Right lobe of liver (tissue), 6 donors: ENCODE measurements around the gene SCRN3. TPM values are rescaled to one million over a fixed set of nuclear protein-coding genes. Genes with fewer than 3 reads are reported as not detected.
A peak's percentile ranks its signal among the peaks of the same experiment; 100 is the strongest.
"Not testable (repeated sequence)": the region's sequence is repeated elsewhere in the genome, so short reads cannot be mapped to it uniquely, and the experiment has no call there.

Source experiments
- ATAC-seq, 4 donors: fragments of 200-7000 bp; cut with Tn5 transposase; one replicate each; pipeline ENCODE4 v1.9.1; 2020; ENCODE audit warnings: mild to moderate bottlenecking in 4 of 4, moderate library complexity in 4 of 4
- DNase-seq, 3 donors: peaks; one replicate each; pipeline ENCODE4 v3.0.0-alpha.2; 2020
- H3K27ac ChIP-seq, 3 donors: fragments of 200-600 bp; one replicate each; pipeline ENCODE4 v1.8.0; 2022
- H3K27me3 ChIP-seq, 2 donors: fragments of 200-600 bp; one replicate each; pipeline ENCODE4 v1.8.0; 2022
- H3K36me3 ChIP-seq, 4 donors: fragments of 200-600 bp; sonication (generic) in 1 of 4; one replicate each; pipeline versions ENCODE4 v1.5.1 to v1.8.0; 2017 to 2022; ENCODE audit warnings: control low read depth in 1 of 4
- H3K4me1 ChIP-seq, 4 donors: fragments of 200-600 bp; sonication (generic) in 1 of 4; one replicate each; pipeline versions ENCODE4 v1.5.1 to v1.8.0; 2017 to 2022; ENCODE audit warnings: control low read depth in 1 of 4
- H3K4me3 ChIP-seq, 3 donors: fragments of 200-600 bp; one replicate each; pipeline ENCODE4 v1.8.0; 2022
- H3K9me3 ChIP-seq, 4 donors: fragments of 200-600 bp; sonication (generic) in 1 of 4; one replicate each; pipeline versions ENCODE4 v1.5.1 to v1.8.0; 2017 to 2022; ENCODE audit warnings: control low read depth in 1 of 4
- CTCF ChIP-seq, 4 donors: fragments of 200-600 bp in 3 of 4; fragments of 450-650 bp in 1 of 4; IDR thresholded peaks; one replicate each; pipeline versions ENCODE4 v1.5.1 to v1.8.0; 2016 to 2022; ENCODE audit warnings: antibody characterized with exemption in 4 of 4, mild to moderate bottlenecking in 2 of 4
- POLR2A ChIP-seq: fragments of 450-650 bp; IDR thresholded peaks from one replicate; pipeline ENCODE4 v1.6.1; 2017; ENCODE audit warnings: antibody characterized with exemption, mild to moderate bottlenecking
- whole genome bisulfite sequencing: methylation state at CpG from one replicate; pipeline ENCODE4 v1.1.6; 2018; ENCODE audit warnings: low coverage, low lambda C conversion rate; ENCODE audit not compliant: insufficient coverage; ENCODE audit errors: missing lambda C conversion rate; 5-methylcytosine and 5-hydroxymethylcytosine counted together
- intact Hi-C, 2 donors: fragments of 100-400 bp; cut with DNase I; formaldehyde crosslinking; loops; one replicate each; pipeline versions ENCODE4 v1.11.2 to v1.14.1; 2022
- total RNA-seq, 6 experiments: library from RNA; depleted of rRNA in 2 of 6; stranded (reverse); fragments of >200 nt in 2 of 6; fragmentation: NEBNext Ultra II Directional in 3 of 6; extraction: Animal tissue kit (Norgen Biotek cat#: 25700) in 3 of 6; gene quantifications; one replicate each; pipeline versions ENCODE4 v1.1.0 to v1.2.4, GENCODE V29; 2016 to 2023
- donor health status: DM: no; HTN: yes; CAD: no.
- donor health status: DM: no; HTN: no; CAD: no.
- donor health status: DM: no; HTN: no; CAD: no.
- donor health status: DM: no; HTN: yes; CAD: no.
- donor health status: DM: no; HTN: yes; CAD: no.

Gene SCRN3
- total RNA-seq, 6 experiments from 2014 or later, result 13.9 to 21.1 (median 15.7) TPM

GRCh38 chr2:174389542-174389941, 6.0 kb upstream of the SCRN3 start:
- TF ChIP-seq POLR2A, result no peak
- ATAC-seq, result no peak

DNA sequence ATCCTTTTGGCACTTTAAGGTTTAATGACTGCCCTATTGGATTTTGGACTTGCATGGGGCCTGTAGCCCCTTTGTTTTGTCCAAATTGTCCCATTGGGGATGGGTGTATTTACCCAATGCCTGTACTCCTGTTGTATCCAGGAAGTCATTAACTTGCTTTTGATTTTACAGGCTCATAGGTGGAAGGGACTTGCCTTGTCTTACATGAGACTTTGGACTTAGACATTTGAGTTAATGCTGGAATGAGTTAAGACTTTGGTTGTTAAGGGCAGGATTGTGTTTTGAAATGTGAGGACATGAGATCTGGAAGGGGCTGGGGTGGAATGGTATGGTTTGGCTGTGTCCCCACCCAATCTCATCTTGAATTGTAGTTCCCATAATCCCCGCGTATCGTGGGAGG, 5.2 kb upstream of the SCRN3 start:
- peaks cover 4 to 27% (median 7%) of the 10 kb centered on the region in 4 donors for H3K36me3 ChIP-seq
- WGBS, result 97% methylated on average over 3 of the region's 3 CpGs
- intact Hi-C loops, H3K27ac ChIP-seq, DNase-seq, H3K4me3 ChIP-seq, H3K9me3 ChIP-seq, H3K27me3 ChIP-seq, ATAC-seq: not testable (repeated sequence)
- H3K4me1 ChIP-seq, result peaks cover 0 to 16% (median 8%) of the 10 kb centered on the region in 4 donors

More at GRCh38 chr2:174389542-174389941, 6.0 kb upstream of the SCRN3 start:
- 100% methylated on average over 2 of the region's 6 CpGs for WGBS
- H3K27me3 ChIP-seq, result no peaks in the 10 kb centered on the region
- no peak for DNase-seq
- H3K4me1 ChIP-seq, result peaks cover 0 to 14% (median 7%) of the 10 kb centered on the region in 4 donors
- no peak overlapping the region for H3K27ac ChIP-seq
- H3K36me3 ChIP-seq, result peaks cover 4 to 27% (median 8%) of the 10 kb centered on the region in 4 donors
- H3K4me3 ChIP-seq, result no peak overlapping the region
- no peaks in the 10 kb centered on the region for H3K9me3 ChIP-seq
- intact Hi-C loops, result no loop called here

DNA sequence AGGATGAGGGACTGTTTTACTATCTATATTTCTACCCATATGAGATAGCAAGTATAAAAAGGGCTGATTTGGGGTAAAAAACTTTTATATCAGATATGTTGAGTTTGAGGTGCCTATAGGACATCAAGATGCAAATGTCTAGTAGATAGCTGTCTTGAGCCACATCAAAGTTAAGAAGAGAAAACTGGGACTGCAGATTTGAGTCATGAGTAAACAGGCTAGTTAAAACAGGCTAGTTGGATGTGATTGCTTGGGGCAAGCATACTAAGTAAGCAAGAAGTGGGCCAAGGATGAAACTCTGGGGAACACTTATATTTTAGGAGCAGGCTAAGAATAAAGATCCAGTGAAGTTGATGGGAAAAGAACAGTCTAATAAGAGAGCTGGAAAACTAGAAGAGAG, 2.8 kb upstream of the SCRN3 start:
- Histone ChIP-seq H3K27ac (no peak overlapping the region), H3K4me1 (peaks cover 0 to 25% (median 8%) of the 10 kb centered on the region in 4 donors), H3K4me3 (no peak overlapping the region), H3K9me3 (no peaks in the 10 kb centered on the region), H3K27me3 (no peaks in the 10 kb centered on the region), H3K36me3 (peaks cover 0 to 6% (median 0%) of the 10 kb centered on the region in 4 donors)
- ATAC-seq (no peak), DNase-seq (no peak)
- TF ChIP-seq CTCF (IDR thresholded peaks at IDR 0.05) (no peak), POLR2A (no peak)
- intact Hi-C loops, result no loop called here

DNA sequence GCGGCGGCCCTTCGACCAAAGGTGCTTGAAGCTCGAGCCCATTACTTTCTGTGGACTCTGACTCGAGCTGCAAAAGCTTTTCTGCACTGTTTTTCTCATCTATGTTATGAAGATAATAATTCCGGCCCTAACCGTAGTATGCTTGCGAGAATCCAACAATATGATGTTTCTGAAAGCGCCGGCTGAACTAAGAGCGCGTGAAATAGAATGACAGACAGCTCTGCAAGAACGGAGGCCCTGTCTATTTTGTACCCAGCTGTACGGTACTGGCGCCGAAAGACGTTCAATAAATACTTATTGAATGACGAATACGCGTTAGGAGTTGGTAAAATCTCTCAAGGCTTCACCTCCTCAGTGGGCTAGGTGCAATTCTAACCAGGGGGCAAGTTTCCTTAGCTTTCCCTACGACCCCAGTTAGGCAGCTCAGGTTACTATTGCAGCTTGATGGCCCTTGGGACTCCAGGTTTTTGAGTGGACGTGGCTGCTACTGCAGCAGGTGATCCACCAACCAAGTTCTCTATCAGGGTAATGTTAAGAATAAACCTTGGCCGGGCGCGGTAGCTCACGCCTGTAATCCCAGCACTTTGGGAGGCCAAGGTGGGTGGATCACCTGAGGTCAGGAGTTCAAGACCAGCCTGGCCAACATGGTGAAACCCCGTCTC, 570 bp downstream of the SCRN3 start:
- peak overlapping the region; percentile 78 to 87 (median 78) for H3K27ac ChIP-seq
- H3K36me3 ChIP-seq, result peaks cover 0 to 12% (median 1%) of the 10 kb centered on the region in 4 donors
- peak; percentile 40 to 50 (median 46) for ATAC-seq
- DNase-seq, result no peak
- intact Hi-C loops, result no loop called here
- H3K9me3 ChIP-seq, result no peaks in the 10 kb centered on the region
- peaks cover 0 to 25% (median 8%) of the 10 kb centered on the region in 4 donors for H3K4me1 ChIP-seq
- no peaks in the 10 kb centered on the region for H3K27me3 ChIP-seq
- TF ChIP-seq CTCF (IDR thresholded peaks at IDR 0.05), result no peak
- no peak for TF ChIP-seq POLR2A
- 4% methylated on average over 24 of the region's 27 CpGs for WGBS
- H3K4me3 ChIP-seq, result peak overlapping the region; percentile 86 to 90 (median 86)

DNA sequence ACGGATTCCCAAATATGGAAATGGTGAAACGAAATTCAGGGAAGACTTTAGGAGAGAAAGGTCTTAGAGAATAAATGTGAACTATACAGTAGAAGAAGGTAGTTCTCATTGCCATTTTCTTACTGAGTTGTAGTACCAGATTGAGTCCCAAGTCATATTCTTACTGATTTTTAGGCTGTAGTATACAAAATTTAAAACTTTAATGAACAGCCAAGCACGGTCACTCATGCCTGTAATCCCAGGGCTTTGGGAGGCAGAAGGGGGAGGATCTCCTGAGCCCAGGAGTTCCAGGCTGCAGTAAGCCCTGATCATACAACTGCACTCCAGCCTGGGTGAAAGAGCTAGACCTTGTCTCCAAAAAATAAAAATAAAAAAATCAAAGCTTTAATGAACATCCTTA, 2.2 kb downstream of the SCRN3 start:
- Histone ChIP-seq H3K9me3 (no peaks in the 10 kb centered on the region), H3K27me3 (no peaks in the 10 kb centered on the region), H3K4me3 (no peak overlapping the region), H3K4me1 (peaks cover 0 to 25% (median 8%) of the 10 kb centered on the region in 4 donors), H3K27ac (no peak overlapping the region), H3K36me3 (peaks cover 0 to 23% (median 1%) of the 10 kb centered on the region in 4 donors)
- WGBS, result 77% methylated on average over 3 of the region's 3 CpGs
- DNase-seq, result no peak
- no peak for ATAC-seq
- TF ChIP-seq POLR2A, result no peak
- no peak for TF ChIP-seq CTCF (IDR thresholded peaks at IDR 0.05)
- intact Hi-C loops, result no loop called here
